ENCODE data around the gene RAD51B.
A peak's percentile ranks its signal among the peaks of the same experiment; 100 is the strongest.
"Not testable (repeated sequence)": the region's sequence is repeated elsewhere in the genome, so short reads cannot be mapped to it uniquely, and the experiment has no call there.

Gene RAD51B

GRCh38 chr14:68423686-68424085 lies 604.1 kb downstream of the RAD51B start:
- H3K4me1 Mint-ChIP-seq (ENCODE audit: low read depth in 2 of 2): peaks cover 10 to 11% of the 10 kb centered on the region in 2 donors
- H3K27ac Mint-ChIP-seq: peak overlapping the region in 1 of 2 donors; percentile 2
- H3K9me3 Mint-ChIP-seq: no peaks in the 10 kb centered on the region
- no peaks in the 10 kb centered on the region for H3K36me3 Mint-ChIP-seq (ENCODE audit: insufficient read depth)
- no peak for DNase-seq
- no peak for ATAC-seq (replicated peaks)
- H3K27me3 Mint-ChIP-seq: no peaks in the 10 kb centered on the region
- no peak overlapping the region for H3K4me3 Mint-ChIP-seq

GRCh38 chr14:68424443-68425172 lies 605.0 kb downstream of the RAD51B start:
- ATAC-seq (replicated peaks) (no peak), DNase-seq (no peak)
- H3K27ac Mint-ChIP-seq: peak overlapping the region in 1 of 2 donors; percentile 2
- H3K9me3 Mint-ChIP-seq: no peaks in the 10 kb centered on the region
- H3K4me1 Mint-ChIP-seq (ENCODE audit: low read depth in 2 of 2): peaks cover 6 to 7% of the 10 kb centered on the region in 2 donors
- H3K27me3 Mint-ChIP-seq: no peaks in the 10 kb centered on the region
- H3K36me3 Mint-ChIP-seq (ENCODE audit: insufficient read depth): no peaks in the 10 kb centered on the region
- no peak overlapping the region for H3K4me3 Mint-ChIP-seq

GRCh38 chr14:68426661-68427549 lies 607.3 kb downstream of the RAD51B start:
- Mint-ChIP-seq H3K4me1 (ENCODE audit: low read depth in 2 of 2) (peaks cover 0 to 1% of the 10 kb centered on the region in 2 donors), H3K9me3 (no peaks in the 10 kb centered on the region), H3K27me3 (no peaks in the 10 kb centered on the region), H3K27ac (no peak overlapping the region), H3K36me3 (ENCODE audit: insufficient read depth) (no peaks in the 10 kb centered on the region), H3K4me3 (no peak overlapping the region)
- ATAC-seq (replicated peaks): no peak
- no peak for DNase-seq

GRCh38 chr14:68427550-68427890 lies 607.9 kb downstream of the RAD51B start:
- peaks cover 0 to 1% of the 10 kb centered on the region in 2 donors for H3K4me1 Mint-ChIP-seq (ENCODE audit: low read depth in 2 of 2)
- H3K9me3 Mint-ChIP-seq: no peaks in the 10 kb centered on the region
- no peak overlapping the region for H3K27ac Mint-ChIP-seq
- H3K4me3 Mint-ChIP-seq: no peak overlapping the region
- no peaks in the 10 kb centered on the region for H3K27me3 Mint-ChIP-seq
- no peak for DNase-seq
- no peaks in the 10 kb centered on the region for H3K36me3 Mint-ChIP-seq (ENCODE audit: insufficient read depth)
- no peak for ATAC-seq (replicated peaks)

GRCh38 chr14:68428900-68429299 lies 609.3 kb downstream of the RAD51B start:
- not testable (repeated sequence) for H3K27me3 Mint-ChIP-seq; H3K9me3 Mint-ChIP-seq; H3K4me3 Mint-ChIP-seq; ATAC-seq (replicated peaks); H3K36me3 Mint-ChIP-seq (ENCODE audit: insufficient read depth); H3K27ac Mint-ChIP-seq; DNase-seq; H3K4me1 Mint-ChIP-seq (ENCODE audit: low read depth in 2 of 2)

GRCh38 chr14:68434173-68434572 lies 614.6 kb downstream of the RAD51B start:
- ATAC-seq (replicated peaks); H3K27ac Mint-ChIP-seq; H3K36me3 Mint-ChIP-seq (ENCODE audit: insufficient read depth); H3K27me3 Mint-ChIP-seq; H3K4me3 Mint-ChIP-seq; H3K4me1 Mint-ChIP-seq (ENCODE audit: low read depth in 2 of 2); DNase-seq; H3K9me3 Mint-ChIP-seq: not testable (repeated sequence)

GRCh38 chr14:68435631-68436030 lies 616.1 kb downstream of the RAD51B start:
- not testable (repeated sequence) for H3K4me3 Mint-ChIP-seq; H3K27me3 Mint-ChIP-seq; ATAC-seq (replicated peaks); H3K4me1 Mint-ChIP-seq (ENCODE audit: low read depth in 2 of 2); DNase-seq; H3K9me3 Mint-ChIP-seq; H3K36me3 Mint-ChIP-seq (ENCODE audit: insufficient read depth); H3K27ac Mint-ChIP-seq

GRCh38 chr14:68439676-68440075 lies 620.1 kb downstream of the RAD51B start:
- H3K9me3 Mint-ChIP-seq: no peaks in the 10 kb centered on the region
- H3K36me3 Mint-ChIP-seq (ENCODE audit: insufficient read depth): no peaks in the 10 kb centered on the region
- no peak overlapping the region for H3K27ac Mint-ChIP-seq
- DNase-seq (no peak), ATAC-seq (replicated peaks) (no peak)
- H3K4me3 Mint-ChIP-seq: no peak overlapping the region
- H3K4me1 Mint-ChIP-seq (ENCODE audit: low read depth in 2 of 2): peaks cover 0 to 4% of the 10 kb centered on the region in 2 donors
- no peaks in the 10 kb centered on the region for H3K27me3 Mint-ChIP-seq

GRCh38 chr14:68440820-68441219 lies 621.2 kb downstream of the RAD51B start:
- Mint-ChIP-seq H3K9me3 (no peaks in the 10 kb centered on the region), H3K27ac (no peak overlapping the region), H3K36me3 (ENCODE audit: insufficient read depth) (no peaks in the 10 kb centered on the region), H3K27me3 (no peaks in the 10 kb centered on the region), H3K4me1 (ENCODE audit: low read depth in 2 of 2) (peaks cover 0 to 4% of the 10 kb centered on the region in 2 donors), H3K4me3 (no peak overlapping the region)
- DNase-seq (no peak), ATAC-seq (replicated peaks) (no peak)

- H3K27me3 Mint-ChIP-seq: no peaks in the 10 kb centered on the region
Measured at GRCh38 chr14:68441542-68441941, 622.0 kb downstream of the RAD51B start.

GRCh38 chr14:68442828-68443629 lies 623.5 kb downstream of the RAD51B start:
- Mint-ChIP-seq H3K27ac (no peak overlapping the region), H3K4me1 (ENCODE audit: low read depth in 2 of 2) (no peaks in the 10 kb centered on the region), H3K4me3 (no peak overlapping the region), H3K9me3 (no peaks in the 10 kb centered on the region), H3K36me3 (ENCODE audit: insufficient read depth) (no peaks in the 10 kb centered on the region), H3K27me3 (no peaks in the 10 kb centered on the region)
- no peak for ATAC-seq (replicated peaks)
- no peak for DNase-seq

More at GRCh38 chr14:68441542-68441941, 622.0 kb downstream of the RAD51B start:
- Mint-ChIP-seq H3K27ac (no peak overlapping the region), H3K4me3 (no peak overlapping the region), H3K9me3 (no peaks in the 10 kb centered on the region), H3K36me3 (ENCODE audit: insufficient read depth) (no peaks in the 10 kb centered on the region), H3K4me1 (ENCODE audit: low read depth in 2 of 2) (peaks cover 0 to 2% of the 10 kb centered on the region in 2 donors)
- DNase-seq: no peak
- no peak for ATAC-seq (replicated peaks)

- Mint-ChIP-seq H3K9me3 (no peaks in the 10 kb centered on the region), H3K27ac (no peak overlapping the region), H3K4me1 (ENCODE audit: low read depth in 2 of 2) (no peaks in the 10 kb centered on the region), H3K36me3 (ENCODE audit: insufficient read depth) (no peaks in the 10 kb centered on the region), H3K27me3 (no peaks in the 10 kb centered on the region), H3K4me3 (no peak overlapping the region)
- DNase-seq: no peak
- no peak for ATAC-seq (replicated peaks)
Measured at GRCh38 chr14:68444449-68445168, 625.0 kb downstream of the RAD51B start.

Data from effector memory CD8-positive, alpha-beta T cell (primary cell).